Renal cortex interstitium (tissue), 11 donors: Measurements from ENCODE around the gene VEGFC. TPM values are rescaled to one million over a fixed set of nuclear protein-coding genes. Genes with fewer than 3 reads are reported as not detected.
A peak's percentile ranks its signal among the peaks of the same experiment; 100 is the strongest.

Experiments used
- DNase-seq, 11 donors: peaks; one replicate each; pipeline ENCODE4 v3.0.0-alpha.2; 2013; ENCODE audit warnings: low read depth in 9 of 11, low spot score in 4 of 11; ENCODE audit errors: extremely low read depth in 1 of 11
- polyA plus RNA-seq, 3 donors: library from polyadenylated mRNA; unstranded; fragments of 120-200 nt; gene quantifications; one replicate each; pipeline ENCODE4 v1.2.1, GENCODE V29; 2013; ENCODE audit not compliant: insufficient read length in 3 of 3

Gene VEGFC
- polyA plus RNA-seq, 3 donors, result 15.3 to 18.5 (median 17.6) TPM

GRCh38 chr4:176653401-176654220, 139.1 kb downstream of the VEGFC start:
- no peak for DNase-seq

GRCh38 chr4:176646311-176646710, 146.4 kb downstream of the VEGFC start:
- no peak for DNase-seq

GRCh38 chr4:176645246-176645960, 147.3 kb downstream of the VEGFC start:
- DNase-seq, result no peak

GRCh38 chr4:176642472-176642871, 150.2 kb downstream of the VEGFC start:
- no peak for DNase-seq

GRCh38 chr4:176641237-176641636, 151.5 kb downstream of the VEGFC start:
- DNase-seq, result no peak

GRCh38 chr4:176638992-176639391, 153.7 kb downstream of the VEGFC start:
- DNase-seq, result no peak

GRCh38 chr4:176636292-176636691, 156.4 kb downstream of the VEGFC start:
- no peak for DNase-seq

GRCh38 chr4:176635372-176636261, 157.1 kb downstream of the VEGFC start:
- DNase-seq, result peak in 3 of 11 donors; percentile 3 to 9 (median 7)
